Measurements from ENCODE around the gene GNAZ.

Gene GNAZ

DNA sequence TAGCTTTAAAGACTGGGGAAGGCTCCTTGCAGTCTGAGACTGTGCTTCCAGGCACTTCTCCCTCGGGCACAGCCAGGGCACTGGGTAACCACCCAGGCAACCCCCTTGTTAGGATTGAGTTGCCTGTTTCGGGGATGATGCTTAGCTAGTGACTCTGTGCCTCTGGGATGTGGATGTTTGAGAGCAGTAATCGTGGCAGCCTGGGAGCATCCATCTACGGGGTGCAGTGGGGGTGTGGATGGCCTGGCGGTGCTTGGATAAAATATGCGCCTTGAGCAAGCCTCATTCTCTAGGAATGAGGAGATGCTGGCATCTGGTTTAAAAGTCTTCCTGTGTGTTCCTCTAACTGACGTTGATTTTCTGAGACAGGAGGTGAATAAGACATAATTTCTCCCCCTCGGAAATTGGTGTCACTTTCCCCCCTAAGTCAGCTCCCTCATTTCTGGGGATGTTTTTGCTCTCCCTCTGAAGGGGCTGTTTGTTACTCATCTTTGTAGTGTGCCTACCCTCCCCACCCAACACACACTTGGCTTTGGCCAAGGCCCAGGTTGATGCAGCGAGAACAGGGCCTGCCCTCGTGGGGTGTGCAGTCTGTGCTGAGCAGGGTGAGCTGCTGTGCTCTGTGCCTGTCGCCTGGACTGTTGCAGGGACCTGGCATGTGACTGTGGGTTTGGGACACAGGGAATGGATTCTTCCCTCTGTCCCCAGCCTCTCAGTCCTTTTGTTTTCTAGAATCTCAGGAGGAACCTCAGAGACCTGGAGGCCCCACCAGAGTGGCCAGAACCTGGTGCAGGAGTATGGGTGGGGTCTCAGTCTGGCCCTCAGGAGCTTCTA lies 2.0 kb downstream of the GNAZ start:
- no peak for DNase-seq
- in situ Hi-C loops (cut with HindIII; ENCODE audit: low pct_ligation_motif_present, low pct_unique_long_range_greater_than_20kb, low sequenced_read_pairs), result no loop called here

DNA sequence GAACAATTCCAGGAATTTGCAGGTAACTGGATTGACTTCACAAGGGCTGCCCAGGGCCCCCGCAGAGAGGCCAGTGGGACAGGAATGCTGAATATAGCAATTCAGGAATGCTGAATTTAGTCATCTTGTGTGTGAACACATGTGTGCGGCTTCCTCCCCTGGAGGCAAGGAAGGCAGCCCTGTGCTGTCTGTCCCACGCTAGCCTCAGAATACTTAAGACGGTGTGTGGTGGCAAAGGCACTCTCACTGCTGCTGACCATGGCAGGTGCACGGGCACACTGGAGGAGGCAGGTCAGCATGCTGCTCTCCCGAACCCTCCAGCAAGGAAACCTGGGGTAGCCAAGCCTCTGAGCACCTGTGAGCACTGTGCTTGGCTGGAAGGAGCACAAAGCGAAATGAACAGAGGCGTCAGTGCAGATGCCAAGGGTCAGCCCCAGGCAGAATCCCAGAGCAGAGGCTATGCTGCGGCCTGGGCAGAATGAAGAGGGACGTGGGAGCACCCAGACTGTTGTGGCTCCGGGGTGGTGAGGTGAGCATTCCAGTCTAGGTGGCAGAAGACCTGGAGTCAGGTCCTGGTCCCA lies 2.7 kb downstream of the GNAZ start:
- no peak for DNase-seq
- in situ Hi-C loops (cut with HindIII; ENCODE audit: low pct_ligation_motif_present, low pct_unique_long_range_greater_than_20kb, low sequenced_read_pairs), result no loop called here

DNA sequence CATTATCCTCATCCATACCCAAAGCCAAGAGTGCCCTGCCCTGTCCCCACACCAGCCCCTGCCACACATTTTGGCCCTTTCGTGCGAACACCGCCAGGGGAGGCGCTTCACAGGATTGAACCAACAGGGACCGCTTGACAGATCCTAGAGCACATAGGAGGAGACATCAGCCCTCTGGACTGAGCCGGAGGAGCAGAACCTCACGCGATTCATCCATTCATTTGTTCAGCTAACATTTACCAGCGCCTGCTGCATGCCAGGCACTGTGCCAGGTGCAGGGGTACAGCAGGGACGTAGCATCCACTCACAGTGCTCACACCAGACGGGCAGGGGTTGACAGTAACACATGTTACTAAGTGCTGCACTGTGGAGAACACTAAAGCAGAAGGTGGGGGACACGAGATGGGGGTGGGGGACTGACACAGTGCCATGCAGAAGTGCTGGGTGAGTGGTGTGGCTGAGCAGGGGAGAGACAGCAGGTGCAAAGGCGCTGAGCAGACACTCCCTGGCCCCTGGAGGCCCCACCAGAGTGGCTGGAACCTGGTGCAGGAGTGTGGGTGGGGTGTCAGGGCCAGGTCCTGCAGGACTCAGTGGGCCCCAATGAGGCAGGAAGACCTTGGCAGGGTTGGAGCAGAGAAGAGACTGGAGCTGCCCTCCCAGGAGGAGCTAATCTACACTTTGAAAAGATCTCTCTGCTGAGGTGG lies 3.4 kb downstream of the GNAZ start:
- DNase-seq, result no peak
- in situ Hi-C loops (cut with HindIII; ENCODE audit: low pct_ligation_motif_present, low pct_unique_long_range_greater_than_20kb, low sequenced_read_pairs), result no loop called here

DNA sequence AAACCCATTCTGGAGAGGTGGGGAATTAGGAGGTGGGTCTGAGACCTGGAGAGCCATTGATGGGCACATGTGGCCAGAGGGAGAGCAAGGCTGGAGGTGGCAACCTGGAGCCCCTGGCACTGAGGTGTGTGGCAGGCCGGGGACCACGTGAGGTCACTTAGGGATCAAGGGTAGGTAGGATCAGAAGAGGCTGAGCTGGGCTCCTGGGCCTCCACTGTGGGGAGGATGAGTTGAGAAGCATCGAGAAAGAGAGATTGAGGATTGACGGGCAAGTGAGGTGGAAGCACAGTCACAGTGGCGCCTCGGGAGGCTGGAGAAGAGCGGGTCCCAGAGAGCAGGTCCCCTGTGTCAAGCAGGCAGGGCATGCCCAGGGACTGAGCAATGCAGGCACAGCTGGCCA lies 4.1 kb downstream of the GNAZ start:
- DNase-seq, result no peak
- in situ Hi-C loops (cut with HindIII; ENCODE audit: low pct_ligation_motif_present, low pct_unique_long_range_greater_than_20kb, low sequenced_read_pairs), result no loop called here

DNA sequence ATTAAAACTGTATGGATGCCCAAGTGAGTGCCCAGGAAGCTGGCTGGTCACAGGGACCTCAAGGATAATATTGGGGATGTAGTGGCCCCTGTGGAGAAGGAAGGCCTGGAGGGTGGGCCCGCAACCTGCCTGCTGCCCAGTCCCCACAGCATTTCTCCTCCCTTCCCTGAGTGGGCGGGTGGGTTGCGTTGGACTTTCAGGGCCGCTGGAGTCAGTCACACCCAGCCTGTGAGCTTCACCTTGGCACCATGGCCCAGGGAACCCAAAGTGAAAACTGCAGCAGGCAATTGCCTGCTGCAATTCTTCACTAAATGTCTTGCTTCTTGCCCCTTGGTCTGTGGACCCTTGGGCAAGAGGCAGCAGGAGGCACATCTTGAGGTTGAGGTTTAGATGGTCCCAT lies 4.7 kb downstream of the GNAZ start:
- no peak for DNase-seq
- in situ Hi-C loops (cut with HindIII; ENCODE audit: low pct_ligation_motif_present, low pct_unique_long_range_greater_than_20kb, low sequenced_read_pairs), result no loop called here

DNA sequence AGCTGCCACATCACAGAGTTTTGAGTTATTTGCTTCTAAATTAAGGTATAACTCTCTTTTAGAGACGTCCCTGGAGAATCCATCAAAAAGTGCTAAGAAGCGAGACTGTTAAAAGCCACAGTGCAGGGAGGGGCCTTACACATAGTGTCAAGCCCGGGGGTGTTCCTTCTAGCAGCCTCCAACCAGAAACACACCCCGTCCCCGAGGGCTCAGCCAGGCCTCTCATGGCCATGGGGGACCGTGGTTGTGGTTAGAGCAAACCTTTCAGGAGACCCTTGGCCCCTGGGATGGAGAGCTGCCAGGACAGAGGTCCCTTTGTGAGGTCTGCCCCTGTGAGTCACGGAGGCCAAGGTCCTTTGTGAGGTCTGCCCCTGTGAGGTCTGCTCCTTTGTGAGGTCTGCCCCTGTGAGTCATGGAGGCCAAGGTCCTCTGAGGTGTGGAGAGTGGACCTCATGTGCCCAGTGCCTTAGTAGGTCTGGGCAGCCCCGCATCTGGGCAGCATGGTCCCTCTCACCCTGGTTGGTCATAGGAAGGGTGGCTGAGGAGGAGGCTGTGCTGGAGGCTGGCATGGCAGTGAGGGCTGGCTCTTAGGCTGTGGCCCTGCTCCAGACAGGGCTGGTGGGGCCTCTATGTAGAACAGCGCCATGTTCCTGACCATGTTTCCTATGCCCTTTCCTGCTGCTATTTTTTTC lies 5.4 kb downstream of the GNAZ start:
- in situ Hi-C loops (cut with HindIII; ENCODE audit: low pct_ligation_motif_present, low pct_unique_long_range_greater_than_20kb, low sequenced_read_pairs), result no loop called here
- DNase-seq, result no peak

DNA sequence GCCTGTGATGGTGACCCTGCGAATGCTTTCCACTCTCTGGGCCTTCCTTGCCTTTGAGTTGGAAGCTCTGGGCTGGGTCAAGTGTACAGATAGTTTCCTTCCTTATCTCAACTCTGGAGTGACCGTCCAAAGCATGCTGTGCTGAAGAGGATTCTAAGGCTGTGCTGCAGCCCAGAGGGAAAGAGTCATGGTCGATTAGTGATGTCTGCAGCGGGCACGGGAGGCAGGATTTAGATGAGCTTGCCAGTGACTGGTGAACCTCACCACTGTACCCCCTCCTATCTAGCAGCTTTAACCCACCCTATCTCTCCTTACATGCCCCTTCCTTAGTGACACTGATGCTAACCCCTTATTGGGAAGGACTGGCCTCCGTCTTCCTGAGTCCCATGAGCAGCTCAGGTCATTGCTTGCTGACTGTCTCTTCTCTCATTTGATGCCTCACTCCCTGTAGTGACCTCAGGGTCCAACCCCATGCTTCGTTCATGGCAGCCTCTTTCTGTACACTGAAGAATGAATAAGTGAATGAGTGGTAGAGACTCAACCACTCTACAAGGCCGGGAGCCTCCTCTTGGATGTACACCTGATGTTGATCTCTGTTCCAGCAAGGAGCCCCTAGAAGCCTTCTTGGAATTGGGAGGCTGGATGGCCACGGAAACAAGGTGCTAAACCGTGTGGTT lies 6.7 kb downstream of the GNAZ start:
- in situ Hi-C loops (cut with HindIII; ENCODE audit: low pct_ligation_motif_present, low pct_unique_long_range_greater_than_20kb, low sequenced_read_pairs), result no loop called here

DNA sequence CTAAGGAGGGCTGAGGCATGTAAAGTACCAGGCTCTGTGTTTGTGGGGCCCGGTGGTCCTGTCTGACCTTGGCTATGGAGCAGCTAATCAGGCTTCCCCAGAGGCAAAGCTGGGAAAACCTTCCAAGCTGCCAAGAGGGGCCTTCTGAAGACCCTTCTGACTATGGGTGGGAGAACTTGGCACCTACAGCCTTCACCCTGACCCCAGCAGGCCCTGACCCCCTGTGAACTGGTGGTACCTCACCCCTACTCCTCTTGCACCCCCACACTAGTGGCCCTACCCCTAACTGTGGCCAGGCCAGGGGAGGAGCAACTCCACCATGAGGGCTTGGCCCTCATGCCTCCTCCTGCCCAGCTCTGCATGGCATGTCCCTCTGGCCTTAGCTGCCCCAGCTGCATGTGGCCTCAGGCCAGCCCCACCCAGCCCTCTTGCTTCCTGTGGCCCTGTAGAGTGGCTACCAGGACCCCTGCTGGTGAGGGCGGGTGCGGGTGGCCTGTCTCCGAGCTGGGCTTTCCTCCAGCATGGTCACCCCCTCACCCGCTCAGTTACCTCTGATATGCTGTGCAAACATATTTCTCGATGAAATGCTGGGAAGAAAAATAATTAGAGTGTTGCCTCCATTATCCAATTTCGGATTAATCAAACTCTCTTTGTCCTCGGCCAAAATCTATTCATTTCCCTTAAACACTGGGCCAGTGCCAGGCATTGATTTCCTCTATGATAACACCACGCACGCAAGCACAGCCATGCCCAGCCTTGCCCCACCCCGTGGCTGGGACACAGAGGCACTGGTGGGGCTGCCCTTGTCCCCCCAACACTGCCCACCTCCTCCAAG lies 7.5 kb downstream of the GNAZ start:
- no peak for DNase-seq
- in situ Hi-C loops (cut with HindIII; ENCODE audit: low pct_ligation_motif_present, low pct_unique_long_range_greater_than_20kb, low sequenced_read_pairs), result no loop called here

More for the DNA sequence above, 6.7 kb downstream of the GNAZ start:
- DNase-seq, result no peak

DNA sequence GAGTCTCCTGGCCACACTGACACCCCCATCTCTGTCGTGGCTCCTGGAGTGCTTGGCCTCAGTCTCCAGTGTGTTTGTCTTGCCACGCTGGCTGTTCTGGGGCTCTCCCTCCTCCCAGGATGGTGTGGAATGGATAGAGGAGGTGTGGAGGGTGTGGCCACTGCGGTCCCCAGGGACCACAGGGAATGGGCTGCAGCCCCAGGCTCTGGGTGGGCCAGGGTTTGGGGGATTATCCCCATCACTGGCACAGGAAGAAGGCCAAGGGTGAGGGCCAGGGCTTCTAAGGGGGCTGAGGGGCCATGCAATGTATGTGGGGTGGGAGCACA lies 8.1 kb downstream of the GNAZ start:
- in situ Hi-C loops (cut with HindIII; ENCODE audit: low pct_ligation_motif_present, low pct_unique_long_range_greater_than_20kb, low sequenced_read_pairs), result no loop called here
- DNase-seq, result no peak

DNA sequence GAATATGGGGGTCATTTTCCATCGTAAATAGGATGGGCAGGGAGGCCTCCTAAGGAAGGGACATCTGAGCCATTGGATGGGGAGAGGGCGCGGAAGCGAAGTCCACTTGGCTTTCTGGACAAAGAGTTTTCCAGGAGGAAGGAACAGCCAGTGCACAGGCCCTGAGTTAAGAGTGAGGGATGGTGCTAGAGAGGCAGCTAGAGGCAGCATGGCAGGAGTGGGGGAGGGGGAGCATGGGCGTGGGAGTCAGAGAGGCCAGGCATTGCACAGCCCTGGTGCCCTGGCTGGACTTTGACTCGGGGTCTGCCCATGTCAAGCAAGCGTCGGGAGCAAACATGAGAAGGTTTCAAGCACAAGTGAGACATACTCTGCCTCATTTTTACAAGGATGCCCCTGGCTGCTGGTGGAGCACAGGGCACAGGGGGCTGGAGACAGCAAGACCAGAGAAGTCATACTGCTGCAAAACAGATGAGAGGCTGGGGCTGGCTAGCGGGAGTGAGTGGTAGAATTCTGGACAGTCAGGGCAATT lies 9.0 kb downstream of the GNAZ start:
- in situ Hi-C loops (cut with HindIII; ENCODE audit: low pct_ligation_motif_present, low pct_unique_long_range_greater_than_20kb, low sequenced_read_pairs), result no loop called here
- no peak for DNase-seq

DNA sequence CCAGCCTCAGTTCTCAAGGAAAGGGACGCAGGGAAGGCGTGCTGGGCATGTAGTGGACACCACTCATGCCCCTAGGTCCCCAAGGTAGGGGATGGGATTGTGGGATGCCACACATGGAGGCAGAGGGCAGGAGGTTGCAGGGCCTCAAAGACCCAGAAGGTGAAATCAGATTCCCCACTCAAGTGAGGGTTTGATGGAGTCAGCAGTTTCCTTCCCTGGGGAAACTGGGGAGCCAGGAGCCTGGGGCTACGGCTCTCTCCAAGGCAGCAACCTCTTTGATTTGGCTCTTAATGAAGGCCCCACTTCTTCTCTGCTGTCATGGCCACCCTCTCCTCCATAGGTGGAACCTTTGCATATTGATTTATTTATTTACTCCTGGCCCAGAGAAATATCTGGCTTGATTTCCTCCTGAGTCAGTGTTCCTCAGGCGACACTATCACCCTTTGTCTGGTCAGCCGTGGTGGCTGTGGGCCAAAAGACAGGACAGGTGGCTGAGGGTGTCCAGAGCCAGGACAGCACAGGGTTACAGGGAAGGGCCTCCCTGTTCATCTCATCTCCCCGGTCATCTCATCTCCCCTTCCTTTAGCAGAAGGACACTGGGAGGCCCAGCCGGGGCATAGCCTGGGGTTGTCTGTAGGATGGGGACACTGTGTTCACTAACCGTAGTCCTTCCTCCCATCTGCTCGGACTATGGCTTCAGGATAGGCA lies 9.6 kb downstream of the GNAZ start:
- in situ Hi-C loops (cut with HindIII; ENCODE audit: low pct_ligation_motif_present, low pct_unique_long_range_greater_than_20kb, low sequenced_read_pairs), result no loop called here
- DNase-seq, result no peak

DNA sequence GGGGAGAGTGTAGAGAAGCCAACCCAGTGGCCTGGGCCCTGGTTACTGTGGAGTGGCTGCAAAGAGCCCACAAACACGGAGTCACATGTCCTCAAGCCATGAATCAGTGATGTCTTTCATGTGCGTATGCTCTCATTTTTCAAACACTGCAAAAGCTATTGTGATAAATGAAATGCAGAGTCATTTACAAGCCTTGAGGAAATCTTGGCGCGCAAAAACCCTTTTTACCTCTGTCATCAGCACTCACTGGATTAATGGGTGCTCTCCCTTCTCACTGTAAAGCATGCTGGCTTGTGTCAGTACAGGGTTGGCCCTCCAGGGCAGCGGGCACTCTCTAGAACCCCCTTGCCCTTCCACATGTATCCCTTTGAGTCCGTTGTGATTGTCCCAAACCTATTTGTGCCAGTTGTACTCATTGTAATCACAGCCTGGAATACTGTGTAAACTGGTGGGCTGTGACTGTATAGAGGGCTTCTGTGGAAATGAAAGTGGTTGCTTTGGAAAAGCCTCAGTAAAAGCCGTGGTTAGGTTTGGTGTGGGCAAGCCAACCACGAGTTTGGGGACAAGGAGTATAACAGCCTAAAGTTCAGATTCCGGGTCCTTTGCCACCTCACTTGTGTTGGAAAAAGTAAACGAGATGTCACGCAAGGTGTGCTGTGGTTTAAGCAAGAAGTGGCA lies 10.4 kb downstream of the GNAZ start:
- in situ Hi-C loops (cut with HindIII; ENCODE audit: low pct_ligation_motif_present, low pct_unique_long_range_greater_than_20kb, low sequenced_read_pairs), result no loop called here
- DNase-seq, result no peak

DNA sequence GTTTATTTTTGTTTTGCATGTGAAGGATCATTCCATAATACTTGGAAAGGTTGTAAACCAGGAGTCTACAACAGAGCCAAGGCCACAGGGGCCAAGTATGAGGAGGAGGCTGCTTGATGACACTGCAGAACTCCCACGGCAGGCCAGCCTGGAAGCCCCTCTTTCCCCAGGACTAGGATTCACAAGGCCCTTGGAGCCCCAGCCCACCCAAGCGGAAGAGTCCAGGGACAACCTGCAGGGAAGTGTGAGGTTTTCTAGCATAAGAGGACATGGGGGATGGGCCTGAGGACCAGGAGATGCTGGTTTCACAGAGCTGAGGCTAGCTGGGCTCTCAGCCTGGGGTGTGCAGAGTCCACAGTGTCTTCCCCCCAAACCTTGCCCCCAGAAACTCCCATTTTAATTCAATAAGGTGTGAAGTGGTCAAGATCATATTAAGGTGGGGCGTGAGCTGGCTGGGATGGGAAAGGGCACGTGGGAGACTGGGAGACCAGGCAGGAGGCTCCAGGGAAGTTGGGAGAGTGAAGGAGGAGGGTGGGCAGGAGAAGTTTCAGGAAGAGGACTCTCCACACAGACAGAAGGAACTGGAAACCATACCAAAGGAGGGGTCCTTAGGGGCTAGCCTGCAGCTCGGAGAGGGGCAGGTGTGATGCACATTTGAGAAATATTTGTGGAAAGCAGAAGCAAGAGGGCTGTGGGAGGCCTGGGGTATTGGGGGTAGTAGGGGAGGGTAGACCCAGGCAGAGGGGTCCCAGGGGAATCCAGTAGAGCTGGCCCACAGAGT lies 12.4 kb downstream of the GNAZ start:
- DNase-seq, result no peak
- in situ Hi-C loops (cut with HindIII; ENCODE audit: low pct_ligation_motif_present, low pct_unique_long_range_greater_than_20kb, low sequenced_read_pairs), result no loop called here

DNA sequence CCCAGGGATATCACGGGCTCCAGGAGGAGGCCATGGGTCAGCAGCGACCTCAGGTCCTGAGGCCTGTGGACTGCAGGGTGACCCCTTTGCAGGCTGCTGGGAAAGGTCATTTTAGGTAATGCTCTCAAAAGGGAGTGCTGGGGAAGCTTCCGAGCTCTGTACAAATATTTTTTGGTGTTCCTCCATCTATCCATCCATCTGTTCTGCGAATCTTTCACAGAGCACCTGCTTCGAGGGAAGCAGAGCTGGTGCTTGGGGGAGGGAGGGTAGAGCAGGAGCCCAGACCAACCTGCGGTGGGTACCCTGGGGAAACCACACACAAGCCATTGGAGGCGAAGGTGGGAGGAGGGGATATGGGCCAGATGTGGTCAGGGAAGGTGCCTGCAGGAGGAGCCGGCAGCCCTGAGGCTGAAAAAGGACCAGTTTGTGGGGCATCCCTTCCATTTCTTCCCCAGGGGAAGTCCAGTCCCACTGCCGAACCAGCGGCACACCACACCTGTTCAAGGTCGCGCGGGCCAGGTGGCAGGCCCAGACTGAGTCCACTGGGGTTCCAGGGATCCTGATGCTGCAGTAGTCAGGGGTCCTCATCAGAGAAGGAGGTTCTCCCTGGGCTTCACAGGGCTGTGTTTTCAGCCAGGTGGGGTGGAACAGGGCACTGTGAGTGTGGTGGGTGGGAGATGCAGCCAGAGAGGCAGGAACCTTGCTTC lies 13.1 kb downstream of the GNAZ start:
- in situ Hi-C loops (cut with HindIII; ENCODE audit: low pct_ligation_motif_present, low pct_unique_long_range_greater_than_20kb, low sequenced_read_pairs), result no loop called here
- no peak for DNase-seq

DNA sequence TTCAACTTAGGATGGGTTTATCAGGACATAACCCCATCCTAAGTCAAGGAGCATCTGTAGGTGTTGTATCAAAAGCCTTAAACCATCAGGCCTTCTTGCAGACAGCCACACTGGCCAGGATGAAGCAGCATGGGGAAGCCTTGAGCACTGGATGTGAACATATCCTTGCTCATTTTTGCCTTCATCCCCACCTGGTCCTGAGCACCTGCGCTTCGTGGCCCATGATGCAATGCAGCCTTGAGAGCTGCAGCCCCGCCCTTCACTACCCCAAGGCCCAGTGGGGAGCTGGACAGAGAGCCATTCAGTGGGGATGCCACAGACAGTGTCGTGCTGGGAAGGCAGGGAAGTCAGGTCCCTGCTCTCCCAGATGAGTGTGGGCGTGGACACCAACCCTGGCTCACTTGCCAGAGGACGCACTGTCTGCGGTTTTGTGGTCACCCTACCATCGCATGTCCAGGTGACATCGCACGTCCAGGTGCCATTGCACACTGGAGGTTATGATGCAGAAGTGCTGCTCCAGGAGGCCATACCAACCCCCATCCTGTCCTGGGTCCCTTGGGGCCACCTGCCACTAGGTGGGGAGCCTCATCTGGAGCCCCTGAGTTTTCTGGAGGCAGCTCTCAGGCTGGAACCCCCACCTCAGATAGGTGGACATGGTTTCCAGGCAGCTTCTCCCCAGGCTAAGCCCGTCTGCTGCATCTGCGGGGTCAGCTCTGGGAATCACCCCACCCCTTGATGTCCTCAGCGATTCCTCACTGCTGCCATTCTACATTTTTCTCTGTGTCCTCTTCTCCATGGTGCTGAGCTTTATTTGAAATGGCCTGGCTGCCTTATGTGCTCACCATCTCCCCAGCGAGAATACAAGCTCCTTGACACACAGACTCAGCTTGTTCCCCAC lies 14.4 kb downstream of the GNAZ start:
- DNase-seq, result no peak
- in situ Hi-C loops (cut with HindIII; ENCODE audit: low pct_ligation_motif_present, low pct_unique_long_range_greater_than_20kb, low sequenced_read_pairs), result no loop called here

Data from ACHN (cell line).